H9 (cell line): ENCODE measurements around the gene GORASP1. TPM values are rescaled to one million over a fixed set of nuclear protein-coding genes. Genes with fewer than 3 reads are reported as not detected.

Experiments
- DNase-seq: peaks from one replicate; pipeline ENCODE4 v3.0.0-alpha.2; 2017
- H2AFZ ChIP-seq: one replicate; pipeline ENCODE4 v1.6.1; 2013; ENCODE audit warnings: mild to moderate bottlenecking, low read length, control low read depth, moderate library complexity
- H2AK5ac ChIP-seq: 2 replicates; pipeline ENCODE4 v1.6.1; 2013; ENCODE audit warnings: low read length, control low read depth, mixed read lengths; ENCODE audit not compliant: insufficient read length
- H2BK120ac ChIP-seq: one replicate; pipeline ENCODE4 v1.6.1; 2013; ENCODE audit warnings: low read depth, mild to moderate bottlenecking, low read length, control low read depth, inconsistent platforms; ENCODE audit not compliant: poor library complexity, severe bottlenecking
- H2BK12ac ChIP-seq: 2 replicates; pipeline ENCODE4 v1.6.1; 2013; ENCODE audit warnings: low read length, control low read depth, mixed read lengths, low read depth; ENCODE audit not compliant: insufficient read length
- H2BK15ac ChIP-seq: 2 replicates; pipeline ENCODE4 v1.6.1; 2013; ENCODE audit warnings: low read depth, low read length, control low read depth
- H2BK20ac ChIP-seq: one replicate; pipeline ENCODE4 v1.6.1; 2013; ENCODE audit warnings: low read depth, mild to moderate bottlenecking, low read length, control low read depth, inconsistent platforms; ENCODE audit not compliant: poor library complexity, severe bottlenecking
- H2BK5ac ChIP-seq: 2 replicates; pipeline ENCODE4 v1.6.1; 2013; ENCODE audit warnings: low read length, control low read depth, mixed read lengths; ENCODE audit not compliant: insufficient read length
- H3K14ac ChIP-seq: 2 replicates; pipeline ENCODE4 v1.6.1; 2013; ENCODE audit warnings: low read length, control low read depth; ENCODE audit not compliant: insufficient read depth
- H3K18ac ChIP-seq: 2 replicates; pipeline ENCODE4 v1.6.1; 2013; ENCODE audit warnings: low read depth, mild to moderate bottlenecking, mixed read lengths, low read length, control low read depth; ENCODE audit not compliant: insufficient read length
- H3K23ac ChIP-seq: 2 replicates; pipeline ENCODE4 v1.6.1; 2013; ENCODE audit warnings: low read length, control low read depth, mixed read lengths, low read depth; ENCODE audit not compliant: insufficient read length
- H3K23me2 ChIP-seq: 2 replicates; pipeline ENCODE4 v1.6.1; 2013; ENCODE audit warnings: low read depth, mild to moderate bottlenecking, mixed read lengths, low read length, control low read depth; ENCODE audit not compliant: insufficient read length, poor library complexity, severe bottlenecking
- H3K27ac ChIP-seq: 2 replicates; pipeline ENCODE4 v1.5.1; 2013; ENCODE audit warnings: low read length, control low read depth, mixed read lengths, low read depth; ENCODE audit not compliant: insufficient read length
- H3K27me3 ChIP-seq: 2 replicates; pipeline ENCODE4 v1.6.1; 2013; ENCODE audit warnings: low read length, control low read depth, inconsistent platforms; ENCODE audit not compliant: insufficient read depth
- H3K4ac ChIP-seq: 2 replicates; pipeline ENCODE4 v1.6.1; 2013; ENCODE audit warnings: low read depth, mild to moderate bottlenecking, control low read depth, inconsistent platforms, low read length, moderate library complexity
- H3K4me1 ChIP-seq: 2 replicates; pipeline ENCODE4 v1.6.1; 2013; ENCODE audit warnings: low read length, control low read depth, inconsistent platforms; ENCODE audit not compliant: insufficient read depth
- H3K4me2 ChIP-seq: 2 replicates; pipeline ENCODE4 v1.6.1; 2013; ENCODE audit warnings: low read length, control low read depth, mixed read lengths; ENCODE audit not compliant: insufficient read length, insufficient read depth
- H3K56ac ChIP-seq: 2 replicates; pipeline ENCODE4 v1.6.1; 2013; ENCODE audit warnings: low read depth, mild to moderate bottlenecking, mixed read lengths, low read length, control low read depth; ENCODE audit not compliant: insufficient read length
- H3K79me1 ChIP-seq: 2 replicates; pipeline ENCODE4 v1.6.1; 2013; ENCODE audit warnings: low read depth, mild to moderate bottlenecking, moderate library complexity, low read length, control low read depth, inconsistent platforms; ENCODE audit not compliant: insufficient read depth, poor library complexity, severe bottlenecking
- H3K79me2 ChIP-seq: 2 replicates; pipeline ENCODE4 v1.6.1; 2013; ENCODE audit warnings: low read length, control low read depth, inconsistent platforms; ENCODE audit not compliant: insufficient read depth
- H3K9ac ChIP-seq: 2 replicates; pipeline ENCODE4 v1.6.1; 2013; ENCODE audit warnings: low read length, control low read depth, mixed read lengths; ENCODE audit not compliant: insufficient read length; ENCODE audit errors: extremely low read depth
- H3K9me3 ChIP-seq: one replicate; pipeline ENCODE4 v1.6.1; 2013; ENCODE audit warnings: low read depth, low read length, inconsistent platforms; ENCODE audit not compliant: control insufficient read depth
- H3T11ph ChIP-seq: one replicate; pipeline ENCODE4 v1.6.1; 2013; ENCODE audit warnings: mild to moderate bottlenecking, low read length, control low read depth, inconsistent platforms
- H4K20me1 ChIP-seq: one replicate; pipeline ENCODE4 v1.6.1; 2013; ENCODE audit not compliant: control insufficient read depth, insufficient read length, insufficient read depth
- H4K5ac ChIP-seq: 2 replicates; pipeline ENCODE4 v1.6.1; 2013; ENCODE audit warnings: low read depth, mild to moderate bottlenecking, mixed read lengths, low read length, control low read depth; ENCODE audit not compliant: insufficient read length
- H4K8ac ChIP-seq: replicated peaks from 2 replicates; pipeline ENCODE4 v1.6.1; 2013; ENCODE audit warnings: low read length, control low read depth, mixed read lengths, low read depth; ENCODE audit not compliant: insufficient read length
- H4K91ac ChIP-seq: 2 replicates; pipeline ENCODE4 v1.6.1; 2013; ENCODE audit warnings: low read depth, mild to moderate bottlenecking, moderate library complexity, mixed read lengths, low read length, control low read depth; ENCODE audit not compliant: insufficient read length
- H3K27ac Mint-ChIP-seq, 3 experiments: 2 replicates in 2 of 3; 3 replicates in 1 of 3; pipeline ENCODE4 v1.8.0; 2020 to 2021; ENCODE audit warnings: mixed read lengths in 3 of 3, mild to moderate bottlenecking in 1 of 3, moderate library complexity in 1 of 3
- H3K27me3 Mint-ChIP-seq: 2 replicates; pipeline ENCODE4 v1.8.0; 2021; ENCODE audit warnings: low read depth, mild to moderate bottlenecking, moderate library complexity, mixed read lengths
- H3K36me3 Mint-ChIP-seq, 3 experiments: 2 replicates in 2 of 3; 3 replicates in 1 of 3; pipeline ENCODE4 v1.8.0; 2020 to 2021; ENCODE audit warnings: low read depth in 3 of 3, mixed read lengths in 3 of 3; ENCODE audit not compliant: insufficient read depth in 1 of 3
- H3K4me1 Mint-ChIP-seq, 2 experiments: 2 replicates each; pipeline ENCODE4 v1.8.0; 2020; ENCODE audit warnings: mixed read lengths in 2 of 2
- H3K4me3 Mint-ChIP-seq, 2 experiments: 2 replicates in 1 of 2; 3 replicates in 1 of 2; pipeline ENCODE4 v1.8.0; 2020 to 2021; ENCODE audit warnings: mild to moderate bottlenecking in 2 of 2, mixed read lengths in 2 of 2, moderate library complexity in 1 of 2
- H3K9me3 Mint-ChIP-seq, 2 experiments: 2 replicates in 1 of 2; 3 replicates in 1 of 2; pipeline ENCODE4 v1.8.0; 2020; ENCODE audit warnings: mild to moderate bottlenecking in 2 of 2, mixed read lengths in 2 of 2, moderate library complexity in 1 of 2
- WGBS: extraction: QIAGEN DNeasy Blood & Tissue Kit; methylation state at CpG from one replicate; pipeline ENCODE4 v1.1.7; 2013; ENCODE audit warnings: missing lambda C conversion rate, low lambda C conversion rate, mixed read lengths; ENCODE audit not compliant: insufficient read length; ENCODE audit errors: extremely low coverage; 5-methylcytosine and 5-hydroxymethylcytosine counted together
- total RNA-seq: library from RNA; stranded (reverse); gene quantifications from 2 replicates; pipeline ENCODE4 v1.2.1, GENCODE V29; 2021
- TF ChIP-seq, protein P1 (sequence below): fragments of 200-600 bp; sonication (generic); conservative IDR thresholded peaks from 3 replicates; pipeline ENCODE4 v1.8.0; 2021; ENCODE audit warnings: antibody characterized with exemption, mild to moderate bottlenecking

GORASP1 gene
- total RNA-seq, 1 experiment from 2014 or later = 37.4 TPM

- no peaks in the 10 kb centered on the region for H3K4me1 Mint-ChIP-seq
- WGBS = no CpG with 5 or more reads among the region's 3 CpGs
- Histone ChIP-seq H3K14ac (no peak overlapping the region), H3K9me3 (no peaks in the 10 kb centered on the region), H2BK5ac (no peak overlapping the region), H2BK15ac (no peak overlapping the region), H3K4me2 (no peak overlapping the region), H3K23me2 (no peaks in the 10 kb centered on the region), H3K18ac (no peak overlapping the region), H3K27me3 (no peaks in the 10 kb centered on the region), H4K20me1 (no peaks in the 10 kb centered on the region), H4K5ac (no peak overlapping the region), H4K8ac (no peak overlapping the region), H3K4me1 (no peaks in the 10 kb centered on the region), H3K79me2 (no peaks in the 10 kb centered on the region), H4K91ac (no peak overlapping the region), H3T11ph (no peak overlapping the region), H3K4ac (no peak overlapping the region), H2BK120ac (no peak overlapping the region), H2BK12ac (no peak overlapping the region), H2AFZ (no peak overlapping the region), H3K56ac (no peak overlapping the region), H3K79me1 (no peaks in the 10 kb centered on the region), H2BK20ac (no peak overlapping the region), H3K27ac (no peak overlapping the region), H2AK5ac (no peak overlapping the region), H3K9ac (no peak overlapping the region), H3K23ac (no peak overlapping the region)
- no peaks in the 10 kb centered on the region for H3K9me3 Mint-ChIP-seq
- no peak overlapping the region for H3K4me3 Mint-ChIP-seq
- TF ChIP-seq, protein P1, sequence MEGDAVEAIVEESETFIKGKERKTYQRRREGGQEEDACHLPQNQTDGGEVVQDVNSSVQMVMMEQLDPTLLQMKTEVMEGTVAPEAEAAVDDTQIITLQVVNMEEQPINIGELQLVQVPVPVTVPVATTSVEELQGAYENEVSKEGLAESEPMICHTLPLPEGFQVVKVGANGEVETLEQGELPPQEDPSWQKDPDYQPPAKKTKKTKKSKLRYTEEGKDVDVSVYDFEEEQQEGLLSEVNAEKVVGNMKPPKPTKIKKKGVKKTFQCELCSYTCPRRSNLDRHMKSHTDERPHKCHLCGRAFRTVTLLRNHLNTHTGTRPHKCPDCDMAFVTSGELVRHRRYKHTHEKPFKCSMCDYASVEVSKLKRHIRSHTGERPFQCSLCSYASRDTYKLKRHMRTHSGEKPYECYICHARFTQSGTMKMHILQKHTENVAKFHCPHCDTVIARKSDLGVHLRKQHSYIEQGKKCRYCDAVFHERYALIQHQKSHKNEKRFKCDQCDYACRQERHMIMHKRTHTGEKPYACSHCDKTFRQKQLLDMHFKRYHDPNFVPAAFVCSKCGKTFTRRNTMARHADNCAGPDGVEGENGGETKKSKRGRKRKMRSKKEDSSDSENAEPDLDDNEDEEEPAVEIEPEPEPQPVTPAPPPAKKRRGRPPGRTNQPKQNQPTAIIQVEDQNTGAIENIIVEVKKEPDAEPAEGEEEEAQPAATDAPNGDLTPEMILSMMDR = no peak
- no peak for DNase-seq
- peaks cover 13 to 68% (median 62%) of the 10 kb centered on the region in 3 experiments; a peak in 5 of 7 replicates for H3K36me3 Mint-ChIP-seq
- no peak overlapping the region for H3K27ac Mint-ChIP-seq
- no peaks in the 10 kb centered on the region for H3K27me3 Mint-ChIP-seq
These were observed 19.0 kb downstream of the GORASP1 start for GRCh38 chr3:39088456-39088855.
